IPS-20b (cell line): ENCODE results near the gene WASHC2C.
"Not testable (repeated sequence)": the region's sequence is repeated elsewhere in the genome, so short reads cannot be mapped to it uniquely, and the experiment has no call there.

ENCODE experiments used
- H3K27ac ChIP-seq: one replicate; pipeline ENCODE4 v1.5.1; 2013; ENCODE audit warnings: low read length
- H3K27me3 ChIP-seq: 2 replicates; pipeline ENCODE4 v1.6.1; 2013; ENCODE audit warnings: mild to moderate bottlenecking, low read length, inconsistent platforms; ENCODE audit not compliant: insufficient read depth
- H3K36me3 ChIP-seq: 2 replicates; pipeline ENCODE4 v1.6.1; 2013; ENCODE audit warnings: low read depth, mild to moderate bottlenecking, inconsistent platforms, low read length, moderate library complexity; ENCODE audit not compliant: insufficient read depth
- H3K4me1 ChIP-seq: 2 replicates; pipeline ENCODE4 v1.6.1; 2013; ENCODE audit warnings: mild to moderate bottlenecking, control low read depth, inconsistent platforms, low read length, moderate library complexity; ENCODE audit not compliant: insufficient read depth
- H3K4me3 ChIP-seq: 2 replicates; pipeline ENCODE4 v1.5.1; 2013; ENCODE audit warnings: mild to moderate bottlenecking, low read length, inconsistent platforms
- H3K9ac ChIP-seq: 2 replicates; pipeline ENCODE4 v1.6.1; 2013; ENCODE audit warnings: low read depth, mild to moderate bottlenecking, inconsistent platforms, low read length, moderate library complexity
- H3K9me3 ChIP-seq: 2 replicates; pipeline ENCODE4 v1.6.1; 2013; ENCODE audit warnings: mild to moderate bottlenecking, low read depth, low read length, inconsistent platforms; ENCODE audit not compliant: insufficient read depth

WASHC2C gene

DNA sequence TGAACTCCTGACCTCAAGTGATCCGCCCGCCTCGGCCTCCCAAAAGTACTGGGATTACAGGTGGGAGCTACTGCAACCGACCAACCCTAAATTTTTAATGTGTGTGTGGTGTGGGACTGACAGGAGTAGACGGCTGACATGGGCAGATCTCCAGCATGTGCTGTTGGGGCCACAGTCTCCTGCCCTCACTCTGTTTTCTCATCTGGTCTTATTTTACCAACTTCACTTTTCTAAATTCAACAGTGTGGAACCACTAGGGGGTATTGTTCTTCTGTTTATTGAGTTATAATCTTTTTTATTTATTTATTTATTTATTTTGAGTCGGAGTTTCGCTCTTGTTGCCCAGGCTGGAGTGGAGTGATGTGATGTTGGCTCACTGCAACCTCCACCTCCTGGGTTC is 14.9 kb downstream of the WASHC2C start:
- H3K9me3 ChIP-seq, H3K4me1 ChIP-seq, H3K27me3 ChIP-seq, H3K4me3 ChIP-seq, H3K36me3 ChIP-seq, H3K27ac ChIP-seq, H3K9ac ChIP-seq: not testable (repeated sequence)

- not testable (repeated sequence) for H3K4me1 ChIP-seq
These were observed 24.1 kb downstream of the WASHC2C start for GRCh38 chr10:45751141-45751540.

GRCh38 chr10:45752210-45752609 is 25.1 kb downstream of the WASHC2C start:
- H3K9ac ChIP-seq, H3K4me3 ChIP-seq, H3K27ac ChIP-seq, H3K27me3 ChIP-seq, H3K9me3 ChIP-seq, H3K4me1 ChIP-seq, H3K36me3 ChIP-seq: not testable (repeated sequence)

More at GRCh38 chr10:45751141-45751540, 24.1 kb downstream of the WASHC2C start:
- not testable (repeated sequence) for H3K9me3 ChIP-seq, H3K9ac ChIP-seq, H3K36me3 ChIP-seq, H3K4me3 ChIP-seq, H3K27me3 ChIP-seq, H3K27ac ChIP-seq

DNA sequence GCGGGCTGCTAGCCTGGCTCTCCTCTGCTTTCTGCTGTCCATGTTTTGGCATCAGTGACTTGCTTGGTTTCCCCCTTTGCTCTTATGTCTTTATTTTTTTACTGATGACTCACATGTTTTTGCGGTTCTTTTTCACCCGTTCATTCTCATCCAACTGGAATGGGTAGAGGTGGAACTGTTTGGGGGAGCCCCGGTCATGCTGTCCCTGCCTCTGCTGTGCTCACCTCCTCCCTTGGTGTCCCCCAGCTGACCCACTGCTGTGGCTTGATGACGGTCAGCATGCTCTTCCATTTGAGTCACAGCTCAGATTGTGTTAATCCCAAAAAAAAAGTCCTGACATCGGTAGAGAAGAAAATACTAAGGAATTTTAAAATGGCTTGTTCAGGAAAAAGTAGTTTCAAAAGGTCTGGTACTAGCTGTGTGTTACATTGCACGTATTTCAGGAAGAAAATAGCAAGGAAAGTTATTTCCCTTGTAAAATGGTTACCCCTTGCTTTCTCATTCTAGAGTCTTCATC is 27.0 kb downstream of the WASHC2C start:
- H3K4me3 ChIP-seq, H3K9ac ChIP-seq, H3K9me3 ChIP-seq, H3K27ac ChIP-seq, H3K4me1 ChIP-seq, H3K36me3 ChIP-seq, H3K27me3 ChIP-seq: not testable (repeated sequence)

DNA sequence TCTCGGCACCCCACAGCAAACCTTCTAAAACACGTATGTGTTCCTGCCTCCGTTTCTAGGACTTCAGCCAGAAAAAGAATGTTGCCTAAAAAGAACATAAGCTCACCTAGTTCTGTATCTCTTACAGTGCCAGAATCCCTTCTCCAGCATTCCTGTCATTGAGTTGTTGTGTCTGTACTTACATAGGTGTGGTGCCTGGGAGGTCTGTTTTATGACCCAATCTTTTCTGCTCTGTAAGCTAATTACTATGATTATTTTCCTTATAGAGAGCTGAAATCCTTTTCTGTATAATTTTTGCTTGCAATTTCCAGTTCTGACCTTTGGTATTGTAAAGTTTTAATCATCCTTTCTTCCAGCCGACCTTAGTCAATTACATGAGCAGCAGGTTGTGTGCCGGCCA is 28.0 kb downstream of the WASHC2C start:
- H3K9ac ChIP-seq, H3K27me3 ChIP-seq, H3K4me3 ChIP-seq, H3K27ac ChIP-seq, H3K9me3 ChIP-seq, H3K36me3 ChIP-seq, H3K4me1 ChIP-seq: not testable (repeated sequence)

DNA sequence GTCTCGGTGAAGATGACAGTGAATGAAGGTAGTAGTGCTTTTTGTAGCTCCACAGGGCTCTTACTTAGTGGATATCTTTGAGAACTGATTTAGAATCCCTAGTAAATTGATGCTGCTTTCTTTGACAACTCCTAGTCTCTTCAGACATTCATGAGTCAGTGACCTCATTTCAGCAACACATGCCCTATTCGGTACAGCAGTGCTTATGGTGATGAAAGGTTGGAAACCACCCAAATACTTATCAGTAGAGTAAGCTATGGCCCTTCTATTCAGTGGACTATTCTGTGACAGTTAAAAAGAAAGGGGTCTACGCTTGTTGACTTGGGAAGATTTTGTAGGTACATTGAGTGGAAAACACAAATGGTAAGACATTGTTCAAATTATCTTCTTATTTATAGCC is 29.0 kb downstream of the WASHC2C start:
- H3K4me1 ChIP-seq, H3K27me3 ChIP-seq, H3K9ac ChIP-seq, H3K4me3 ChIP-seq, H3K9me3 ChIP-seq, H3K36me3 ChIP-seq, H3K27ac ChIP-seq: not testable (repeated sequence)

DNA sequence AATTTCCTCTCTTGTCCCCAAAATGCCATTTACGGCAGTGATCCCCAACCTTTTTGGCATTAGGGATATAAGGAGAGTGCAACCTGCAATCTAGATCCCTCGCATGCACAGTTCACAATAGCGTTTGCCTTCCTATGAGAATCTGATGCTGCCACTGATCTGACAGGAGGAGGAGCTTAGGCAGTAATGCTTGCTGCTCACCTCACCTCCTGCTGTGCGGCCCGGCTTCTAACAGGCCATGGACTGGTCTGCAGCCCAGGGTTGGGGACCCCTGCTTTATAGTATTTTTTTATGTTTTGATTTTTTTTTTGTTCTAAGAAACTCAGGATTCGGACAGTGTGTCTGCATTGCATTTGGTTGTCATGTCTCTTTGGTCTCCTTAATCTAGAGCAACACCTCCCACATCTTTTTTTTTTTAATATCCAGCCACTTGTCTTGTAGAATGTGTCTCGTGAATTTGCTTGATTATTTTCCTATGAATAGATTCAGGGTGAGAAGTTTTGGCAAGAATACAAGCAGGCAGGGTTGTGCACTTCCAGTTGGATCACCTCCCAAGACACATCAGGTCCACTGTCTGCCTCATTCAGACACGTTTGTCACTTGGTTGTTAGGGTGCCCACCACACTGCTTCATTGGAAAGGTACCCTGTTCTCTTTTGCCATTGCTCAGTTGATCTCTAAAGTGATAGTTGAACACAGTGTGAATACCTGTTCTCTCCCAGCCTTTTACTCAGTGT is 30.8 kb downstream of the WASHC2C start:
- H3K4me1 ChIP-seq, H3K36me3 ChIP-seq, H3K9ac ChIP-seq, H3K27me3 ChIP-seq, H3K9me3 ChIP-seq, H3K27ac ChIP-seq, H3K4me3 ChIP-seq: not testable (repeated sequence)

DNA sequence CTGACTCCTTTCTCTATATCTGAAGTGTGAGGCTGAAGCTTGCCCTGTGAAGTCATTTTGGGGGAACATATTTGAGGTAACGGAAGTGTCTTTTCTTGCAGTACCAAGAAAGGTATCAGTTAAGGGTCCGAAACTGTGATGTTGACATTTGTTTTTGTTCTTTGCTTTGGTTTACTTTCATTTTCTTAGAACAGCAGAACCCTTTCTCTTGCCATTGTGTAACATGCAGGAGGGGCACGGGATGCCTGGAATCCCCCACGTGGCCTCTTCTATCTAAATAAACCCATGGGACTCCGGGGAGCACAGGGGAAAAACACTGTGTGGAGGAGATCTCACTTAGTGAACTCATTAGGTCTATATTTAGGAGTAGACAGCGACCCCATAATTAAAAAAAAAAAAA is 34.6 kb downstream of the WASHC2C start:
- H3K27ac ChIP-seq, H3K9me3 ChIP-seq, H3K36me3 ChIP-seq, H3K4me1 ChIP-seq, H3K27me3 ChIP-seq, H3K9ac ChIP-seq, H3K4me3 ChIP-seq: not testable (repeated sequence)

- H3K27ac ChIP-seq, H3K36me3 ChIP-seq, H3K9ac ChIP-seq, H3K9me3 ChIP-seq, H3K4me1 ChIP-seq, H3K4me3 ChIP-seq, H3K27me3 ChIP-seq: not testable (repeated sequence)
These were observed 36.0 kb downstream of the WASHC2C start for GRCh38 chr10:45763037-45763436.

- H3K36me3 ChIP-seq, H3K27me3 ChIP-seq, H3K27ac ChIP-seq, H3K9ac ChIP-seq, H3K9me3 ChIP-seq, H3K4me3 ChIP-seq, H3K4me1 ChIP-seq: not testable (repeated sequence)
These were observed 41.3 kb downstream of the WASHC2C start for GRCh38 chr10:45768334-45768733.

GRCh38 chr10:45771757-45772461 is 44.8 kb downstream of the WASHC2C start:
- not testable (repeated sequence) for H3K9ac ChIP-seq, H3K4me3 ChIP-seq, H3K9me3 ChIP-seq, H3K27ac ChIP-seq, H3K27me3 ChIP-seq, H3K36me3 ChIP-seq, H3K4me1 ChIP-seq

DNA sequence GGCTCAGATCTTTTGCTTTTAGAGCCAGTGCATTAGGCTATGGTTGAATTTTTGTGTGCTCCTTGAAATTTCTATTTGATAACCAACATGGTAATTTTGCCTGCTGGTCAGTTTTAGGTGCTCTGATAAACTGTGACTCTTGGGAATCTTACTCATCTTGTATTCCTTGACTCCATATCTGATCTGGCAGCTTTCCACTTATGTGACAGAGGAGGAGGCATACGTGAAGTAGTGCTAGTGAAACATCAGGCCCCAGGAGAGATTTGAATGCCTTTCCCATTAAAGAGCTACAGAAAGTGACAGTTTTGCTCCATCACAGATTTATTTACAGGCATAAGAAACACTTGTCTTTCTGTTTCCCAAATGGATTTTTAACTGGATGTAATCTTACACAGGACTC is 59.2 kb downstream of the WASHC2C start:
- not testable (repeated sequence) for H3K9ac ChIP-seq, H3K4me3 ChIP-seq, H3K27me3 ChIP-seq, H3K27ac ChIP-seq, H3K4me1 ChIP-seq, H3K9me3 ChIP-seq
- H3K36me3 ChIP-seq: peaks cover 15% of the 10 kb centered on the region; the same call in 1 of the 2 replicates
